KMS-11 (cell line): ENCODE measurements around the gene EP400.

Source experiments
- H2AFZ ChIP-seq: fragments of 200-600 bp; sonication (generic); 2 replicates; pipeline ENCODE4 v1.6.1; 2016; ENCODE audit warnings: antibody characterized with exemption, mixed run types, low read depth
- H3K27ac ChIP-seq: fragments of 200-600 bp; sonication (generic); 2 replicates; pipeline ENCODE4 v1.6.1; 2016; ENCODE audit warnings: mild to moderate bottlenecking, mixed run types
- H3K27me3 ChIP-seq: fragments of 200-600 bp; sonication (generic); 2 replicates; pipeline ENCODE4 v1.6.1; 2017; ENCODE audit warnings: mild to moderate bottlenecking, low read depth, mixed run types, moderate library complexity; ENCODE audit not compliant: insufficient read depth
- H3K36me3 ChIP-seq: fragments of 200-600 bp; sonication (generic); 2 replicates; pipeline ENCODE4 v1.6.1; 2017; ENCODE audit warnings: mild to moderate bottlenecking, mixed run types; ENCODE audit not compliant: insufficient read depth
- H3K4me1 ChIP-seq: fragments of 200-600 bp; sonication (generic); 2 replicates; pipeline ENCODE4 v1.6.1; 2016; ENCODE audit warnings: mild to moderate bottlenecking, low read depth, mixed run types; ENCODE audit not compliant: poor library complexity, severe bottlenecking
- H3K4me2 ChIP-seq: fragments of 200-600 bp; sonication (generic); 2 replicates; pipeline ENCODE4 v1.7.0; 2016; ENCODE audit warnings: mild to moderate bottlenecking, mixed run types
- H3K4me3 ChIP-seq: fragments of 200-600 bp; sonication (generic); IDR thresholded peaks from 2 replicates; pipeline ENCODE4 v1.6.1; 2017; ENCODE audit warnings: low read depth, low read length, mixed read lengths; ENCODE audit not compliant: insufficient read depth
- H3K79me2 ChIP-seq: fragments of 200-600 bp; sonication (generic); 2 replicates; pipeline ENCODE4 v1.6.1; 2016; ENCODE audit warnings: low read depth, mixed run types; ENCODE audit not compliant: insufficient read depth
- H3K9ac ChIP-seq: fragments of 200-600 bp; sonication (generic); 2 replicates; pipeline ENCODE4 v1.6.1; 2016; ENCODE audit warnings: mild to moderate bottlenecking, mixed run types
- H4K20me1 ChIP-seq: fragments of 200-600 bp; sonication (generic); 2 replicates; pipeline ENCODE4 v1.6.1; 2016; ENCODE audit warnings: mild to moderate bottlenecking, mixed run types; ENCODE audit not compliant: insufficient read depth
- CTCF ChIP-seq: fragments of 200-600 bp; sonication (generic); conservative IDR thresholded peaks from 2 replicates; pipeline ENCODE4 v1.6.1; 2017; ENCODE audit warnings: low read depth, mild to moderate bottlenecking, antibody characterized with exemption, low read length, moderate library complexity, mixed read lengths

EP400 gene

GRCh38 chr12:131920902-131921840, 28.6 kb upstream of the EP400 start:
- Histone ChIP-seq H3K27ac (no peak overlapping the region), H3K4me3 (no peak overlapping the region), H3K27me3 (no peaks in the 10 kb centered on the region), H4K20me1 (no peaks in the 10 kb centered on the region), H2AFZ (no peak overlapping the region), H3K4me2 (no peak overlapping the region), H3K4me1 (peaks cover 26% of the 10 kb centered on the region), H3K79me2 (no peaks in the 10 kb centered on the region), H3K9ac (no peak overlapping the region), H3K36me3 (no peaks in the 10 kb centered on the region)
- no peak for TF ChIP-seq CTCF

- TF ChIP-seq CTCF: no peak
- Histone ChIP-seq H3K4me2 (no peak overlapping the region), H3K9ac (no peak overlapping the region), H2AFZ (no peak overlapping the region), H3K4me3 (no peak overlapping the region), H3K27ac (no peak overlapping the region), H3K4me1 (peaks cover 26% of the 10 kb centered on the region), H3K27me3 (no peaks in the 10 kb centered on the region), H4K20me1 (no peaks in the 10 kb centered on the region), H3K36me3 (no peaks in the 10 kb centered on the region), H3K79me2 (no peaks in the 10 kb centered on the region)
Measured at GRCh38 chr12:131921866-131922769, 27.6 kb upstream of the EP400 start.

- Histone ChIP-seq H3K4me1 (peaks cover 26% of the 10 kb centered on the region), H2AFZ (no peak overlapping the region), H3K4me3 (no peak overlapping the region), H3K27me3 (no peaks in the 10 kb centered on the region), H3K9ac (peak overlapping the region; percentile 12; the same call in 1 of the 2 replicates), H3K27ac (no peak overlapping the region), H4K20me1 (no peaks in the 10 kb centered on the region), H3K36me3 (no peaks in the 10 kb centered on the region), H3K79me2 (no peaks in the 10 kb centered on the region), H3K4me2 (peak overlapping the region; percentile 39; the same call in 1 of the 2 replicates)
- no peak for TF ChIP-seq CTCF
Measured at GRCh38 chr12:131922772-131923171, 27.0 kb upstream of the EP400 start.

GRCh38 chr12:131923260-131923659, 26.5 kb upstream of the EP400 start:
- no peaks in the 10 kb centered on the region for H4K20me1 ChIP-seq
- H3K79me2 ChIP-seq: no peaks in the 10 kb centered on the region
- H3K27ac ChIP-seq: no peak overlapping the region; the same call in 1 of the 2 replicates
- peak overlapping the region; percentile 39; the same call in 1 of the 2 replicates for H3K4me2 ChIP-seq
- peak overlapping the region; percentile 12; the same call in 1 of the 2 replicates for H3K9ac ChIP-seq
- no peaks in the 10 kb centered on the region for H3K27me3 ChIP-seq
- H3K4me3 ChIP-seq: no peak overlapping the region
- peaks cover 30% of the 10 kb centered on the region for H3K4me1 ChIP-seq
- TF ChIP-seq CTCF: no peak
- H3K36me3 ChIP-seq: no peaks in the 10 kb centered on the region
- H2AFZ ChIP-seq: no peak overlapping the region
